IPS-15b (cell line): Measurements from ENCODE around the gene RAD9A.

Source experiments
- H3K27me3 ChIP-seq: one replicate; pipeline ENCODE4 v1.6.1; 2013; ENCODE audit warnings: low read length; ENCODE audit not compliant: control insufficient read depth, insufficient read depth
- H3K36me3 ChIP-seq: one replicate; pipeline ENCODE4 v1.6.1; 2013; ENCODE audit warnings: low read length; ENCODE audit not compliant: control insufficient read depth, insufficient read depth
- H3K4me1 ChIP-seq: one replicate; pipeline ENCODE4 v1.6.1; 2013; ENCODE audit warnings: mild to moderate bottlenecking, low read length; ENCODE audit not compliant: control insufficient read depth, insufficient read depth
- H3K4me3 ChIP-seq: one replicate; pipeline ENCODE4 v1.5.1; 2013; ENCODE audit warnings: low read depth, low read length
- H3K9ac ChIP-seq: one replicate; pipeline ENCODE4 v1.6.1; 2013; ENCODE audit warnings: low read depth, mild to moderate bottlenecking, low read length
- H3K9me3 ChIP-seq: one replicate; pipeline ENCODE4 v1.6.1; 2013; ENCODE audit warnings: mild to moderate bottlenecking, low read length; ENCODE audit not compliant: control insufficient read depth, insufficient read depth

The RAD9A gene

DNA sequence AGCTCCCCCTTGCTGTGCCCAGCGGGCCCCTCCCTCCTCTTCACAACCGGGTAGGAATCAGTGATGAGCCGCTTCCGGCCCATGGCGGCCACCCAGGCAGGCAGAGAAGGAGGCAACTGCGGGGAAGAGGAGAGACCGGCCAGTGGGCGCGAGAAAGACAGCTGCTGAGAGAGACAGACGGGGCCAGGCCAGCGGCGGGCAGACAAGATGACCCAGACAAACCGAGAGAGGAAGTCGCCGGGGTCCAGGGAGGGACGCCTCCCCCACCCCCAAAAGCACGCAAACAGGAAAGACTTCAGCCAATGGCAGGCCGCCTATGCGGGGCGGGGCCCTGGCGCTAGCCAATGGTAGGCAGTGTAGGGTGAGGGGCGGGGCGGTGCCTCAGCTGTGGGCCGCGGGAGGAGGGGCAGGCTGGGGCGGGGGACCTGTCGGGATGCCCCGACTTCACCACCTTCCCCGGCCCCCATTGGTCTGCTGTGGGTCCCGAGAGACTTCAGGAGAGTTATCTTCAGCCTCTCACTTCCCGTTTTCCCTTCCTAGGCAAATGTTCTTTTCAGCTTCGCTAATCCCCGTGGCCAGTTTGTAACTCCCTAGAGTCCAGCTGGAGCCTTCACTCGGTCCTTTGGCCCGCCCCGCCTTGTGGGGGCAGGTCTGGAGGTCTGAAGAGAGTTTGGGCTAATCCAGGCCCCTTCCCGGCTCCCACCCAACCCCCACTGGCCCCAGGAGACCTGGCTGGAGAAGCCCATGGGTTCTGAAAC is 38.3 kb upstream of the RAD9A start, which contains the start of gene POLD4:
Gene POLD4, minus strand, starts transcription at position 230 of the 758 bp plus-strand sequence. Its CDS starts 147 bp downstream, at position 83.
- H3K36me3 ChIP-seq = no peaks in the 10 kb centered on the region
- peaks cover 15% of the 10 kb centered on the region for H3K4me1 ChIP-seq
- H3K9me3 ChIP-seq = no peaks in the 10 kb centered on the region
- peak within 1 kb of the TSS; percentile 78 for H3K4me3 ChIP-seq
- H3K9ac ChIP-seq = peak within 1 kb of the TSS; percentile 65
- H3K27me3 ChIP-seq = peaks cover 5% of the 10 kb centered on the region

DNA sequence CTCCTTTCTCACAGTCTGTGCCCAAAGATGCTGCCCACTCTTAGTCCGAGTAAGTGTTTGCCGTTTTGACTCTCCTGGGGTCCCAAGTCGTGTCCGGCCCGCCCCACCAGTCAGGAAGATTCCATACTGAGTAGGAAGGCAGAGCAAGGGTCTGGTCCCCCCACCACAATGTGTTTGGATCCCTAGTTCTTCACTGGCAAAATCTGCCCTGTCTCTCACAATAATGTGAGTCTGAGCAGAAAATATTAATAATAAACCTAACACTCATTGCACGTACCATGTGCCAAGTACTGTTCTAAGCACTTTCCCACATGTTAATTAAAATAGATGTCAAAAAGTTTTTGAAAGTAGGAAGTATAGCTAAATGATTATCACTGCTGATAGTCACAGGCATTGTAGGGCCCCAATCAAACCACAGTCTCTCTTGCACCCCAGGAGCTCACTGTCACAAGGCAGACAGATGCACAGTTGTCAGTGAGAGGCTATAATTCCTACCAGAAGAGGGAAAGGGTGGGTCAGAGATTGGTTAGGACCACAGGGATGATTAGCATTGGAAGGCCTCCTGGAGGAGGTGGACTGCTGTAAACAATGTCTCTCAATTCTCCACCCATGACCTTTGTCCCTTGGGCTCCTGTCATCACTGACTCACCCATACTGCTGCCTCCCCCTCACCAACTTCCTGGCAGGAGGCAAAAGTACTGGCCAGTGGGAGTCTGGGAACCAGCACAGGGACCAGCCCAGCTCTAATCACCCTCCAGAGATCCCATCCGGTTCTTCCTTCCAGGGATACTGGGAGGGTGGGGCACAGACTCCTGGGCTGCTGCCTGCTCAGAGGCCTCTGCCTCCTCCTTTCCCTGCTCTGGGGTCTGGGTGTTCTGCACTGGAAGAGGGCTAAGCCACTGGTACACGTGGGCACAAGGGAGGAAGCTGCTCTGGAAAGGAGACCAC is 37.4 kb upstream of the RAD9A start:
- Histone ChIP-seq H3K4me1 (peaks cover 15% of the 10 kb centered on the region), H3K9me3 (no peaks in the 10 kb centered on the region), H3K27me3 (peaks cover 5% of the 10 kb centered on the region), H3K36me3 (no peaks in the 10 kb centered on the region), H3K4me3 (peak overlapping the region; percentile 78), H3K9ac (no peak overlapping the region)

DNA sequence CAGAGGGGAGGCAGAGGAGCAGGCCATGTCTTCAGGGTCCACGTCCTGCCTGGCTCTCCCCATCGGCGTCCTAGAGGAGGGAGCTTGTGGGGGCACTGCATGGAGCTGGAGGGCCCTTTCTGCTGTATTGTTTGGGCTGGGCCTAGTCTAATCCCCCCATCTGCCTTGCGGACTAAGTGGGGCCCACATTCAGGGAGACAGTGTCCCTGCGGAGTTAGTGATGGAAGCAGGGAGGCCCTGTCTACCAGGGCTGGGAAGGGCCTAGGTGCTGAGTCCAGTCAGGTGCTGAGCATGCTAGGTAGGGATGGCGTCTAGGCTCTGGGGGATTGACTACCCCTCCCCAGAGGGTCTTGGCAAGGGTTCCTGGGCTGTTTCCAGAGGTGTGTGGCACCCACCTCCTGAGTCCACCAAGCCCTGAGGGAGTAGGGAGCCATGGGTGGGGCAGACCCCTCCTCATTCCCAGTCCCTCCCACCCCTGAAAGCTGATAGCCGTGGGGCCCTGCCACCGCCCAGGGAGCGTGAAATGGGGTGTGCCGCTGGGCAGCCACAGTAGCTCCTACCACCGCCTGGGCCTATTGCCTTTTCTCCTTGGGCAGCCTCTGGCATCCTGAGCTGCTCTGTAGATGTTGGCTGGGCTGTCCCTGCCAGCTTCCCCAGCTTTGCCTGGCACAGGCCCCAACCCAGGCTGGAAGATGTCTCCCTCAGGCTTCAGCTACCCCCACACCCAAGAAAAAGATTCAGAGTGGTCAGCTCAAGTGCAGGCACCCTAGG is 36.6 kb upstream of the RAD9A start:
- Histone ChIP-seq H3K9me3 (no peaks in the 10 kb centered on the region), H3K36me3 (no peaks in the 10 kb centered on the region), H3K9ac (no peak overlapping the region), H3K4me1 (peaks cover 15% of the 10 kb centered on the region), H3K4me3 (no peak overlapping the region), H3K27me3 (peaks cover 5% of the 10 kb centered on the region)

DNA sequence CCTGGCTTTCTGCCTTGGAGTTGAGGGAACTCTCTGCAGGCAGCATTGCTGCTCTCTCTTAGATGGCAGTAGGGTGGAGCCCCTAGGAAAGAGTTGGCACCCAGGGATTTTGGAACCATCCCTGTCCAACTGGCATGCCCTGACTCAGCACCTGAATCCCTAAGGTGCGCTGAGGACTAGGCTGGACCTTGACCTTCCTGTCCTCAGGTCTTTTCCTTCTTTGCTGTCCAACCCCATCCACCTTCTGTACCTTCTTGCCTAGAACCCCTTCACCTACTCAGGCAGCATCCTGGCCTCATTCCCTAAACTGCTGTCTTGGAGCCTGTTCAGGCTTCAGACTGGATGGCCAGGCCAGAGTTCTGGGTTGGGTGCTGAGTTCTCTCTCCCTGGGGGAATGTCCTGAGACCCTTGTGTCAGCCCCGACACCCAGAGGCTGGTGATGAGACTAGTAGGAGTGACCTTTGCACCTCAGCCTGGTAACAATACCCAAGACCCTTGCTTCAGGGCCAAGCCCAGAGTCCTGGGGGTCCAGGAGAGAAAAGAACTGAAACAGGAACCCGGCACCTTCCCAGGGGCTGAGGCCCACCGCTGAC is 35.9 kb upstream of the RAD9A start:
- Histone ChIP-seq H3K4me1 (peaks cover 15% of the 10 kb centered on the region), H3K9ac (no peak overlapping the region), H3K27me3 (peaks cover 5% of the 10 kb centered on the region), H3K4me3 (no peak overlapping the region), H3K9me3 (no peaks in the 10 kb centered on the region), H3K36me3 (no peaks in the 10 kb centered on the region)

DNA sequence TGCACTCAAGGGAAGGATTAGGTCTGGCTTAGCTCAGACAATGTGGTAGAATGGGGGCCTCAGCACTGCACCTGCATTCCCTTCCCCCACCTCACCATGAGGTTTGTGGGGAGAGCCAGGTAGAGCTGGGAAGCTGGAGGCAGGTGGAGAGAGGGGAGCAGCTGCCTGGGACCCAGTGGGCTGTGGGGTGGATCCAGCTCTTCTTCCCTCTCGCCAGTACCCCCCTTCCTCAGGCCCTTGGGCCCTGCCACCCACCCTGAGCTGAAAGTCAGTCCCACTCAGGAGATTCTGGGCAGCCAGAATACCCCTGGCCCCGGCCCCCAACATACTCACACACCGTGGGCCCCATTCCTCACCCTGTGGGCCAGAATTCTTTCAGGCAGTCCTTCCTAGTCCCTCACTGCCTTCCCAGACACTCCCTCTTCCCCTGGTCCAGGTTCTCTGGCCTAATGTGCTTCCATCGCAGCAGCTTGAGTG is 35.4 kb upstream of the RAD9A start:
- Histone ChIP-seq H3K9ac (no peak overlapping the region), H3K4me3 (no peak overlapping the region), H3K4me1 (peaks cover 15% of the 10 kb centered on the region)

DNA sequence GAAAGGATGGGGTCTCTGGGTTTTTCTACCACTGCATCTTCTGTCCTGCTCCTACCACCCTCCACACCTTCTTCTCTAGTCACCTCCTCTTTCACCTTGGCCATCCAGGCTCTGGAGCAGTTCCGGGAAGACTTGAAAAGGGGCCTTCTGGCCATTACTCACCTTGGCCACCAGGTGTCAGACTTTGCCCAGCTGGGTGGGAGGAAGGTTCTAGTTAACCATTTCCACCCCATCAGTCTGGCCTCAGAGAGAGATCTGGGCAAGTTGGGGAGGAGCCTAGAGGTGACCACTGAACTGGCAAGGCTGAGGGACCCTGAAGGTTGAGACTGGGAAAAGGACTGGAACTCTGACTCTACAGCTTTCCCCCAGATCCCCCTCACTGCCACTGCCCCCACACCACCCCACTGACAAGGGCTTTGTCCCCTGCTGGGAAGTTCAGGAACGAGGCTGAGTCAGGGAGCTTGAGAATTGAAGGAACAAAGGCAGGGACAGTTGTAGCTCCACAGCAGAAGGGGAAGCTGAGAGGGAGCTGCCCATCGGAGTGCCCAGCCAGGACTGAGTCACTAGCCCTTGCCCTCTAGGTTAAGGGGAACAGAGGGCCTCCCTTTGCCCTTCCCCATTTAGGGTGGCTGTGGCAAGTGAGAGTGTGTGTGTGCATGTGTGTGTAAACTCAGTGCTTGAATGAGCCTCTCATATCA is 34.8 kb upstream of the RAD9A start:
- Histone ChIP-seq H3K4me3 (no peak overlapping the region), H3K4me1 (peaks cover 15% of the 10 kb centered on the region)

More for the DNA sequence above, 35.4 kb upstream of the RAD9A start:
- H3K36me3 ChIP-seq = no peaks in the 10 kb centered on the region
- no peaks in the 10 kb centered on the region for H3K9me3 ChIP-seq
- peaks cover 5% of the 10 kb centered on the region for H3K27me3 ChIP-seq

DNA sequence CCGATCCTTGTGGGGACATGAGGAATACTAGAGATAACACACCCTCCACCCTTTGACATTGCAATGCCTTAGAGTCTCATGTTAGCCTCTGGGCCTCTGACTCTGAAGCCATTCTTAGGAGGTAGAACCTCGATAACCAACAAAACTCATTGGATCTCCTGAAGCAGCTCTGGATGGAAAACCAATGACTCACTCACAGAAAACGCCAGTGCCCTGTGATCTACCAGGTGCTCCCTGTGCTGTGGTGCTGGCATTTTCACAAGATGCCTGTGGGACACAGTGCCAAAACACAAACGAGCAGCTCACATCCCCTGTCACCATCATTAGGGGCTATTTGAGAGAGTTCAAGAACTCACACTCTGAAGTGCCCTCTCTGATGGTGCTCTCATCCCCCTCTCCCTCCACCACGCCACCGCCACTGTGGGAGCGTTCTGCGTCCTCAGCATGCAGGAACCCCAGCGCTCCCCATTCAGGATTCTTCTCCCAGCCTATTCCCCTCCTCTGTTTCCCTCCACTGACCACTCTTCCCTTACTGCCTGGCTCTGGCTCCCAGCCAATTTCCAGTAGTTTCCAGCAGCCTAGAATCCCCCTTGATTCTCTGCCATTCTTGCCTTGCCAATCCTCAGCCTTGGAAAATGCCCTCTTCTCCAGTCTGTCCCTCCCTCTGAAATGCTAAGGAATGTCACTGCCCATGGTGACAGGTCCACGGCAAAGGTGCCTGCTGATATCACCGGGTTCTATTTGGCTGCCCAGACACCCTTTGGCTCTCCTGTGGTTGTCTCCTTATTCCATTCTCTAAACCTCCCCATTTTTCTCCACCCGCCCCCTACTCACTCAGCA is 33.7 kb upstream of the RAD9A start:
- H3K36me3 ChIP-seq = no peaks in the 10 kb centered on the region
- H3K27me3 ChIP-seq = peaks cover 8% of the 10 kb centered on the region
- H3K4me3 ChIP-seq = no peak overlapping the region
- peaks cover 15% of the 10 kb centered on the region for H3K4me1 ChIP-seq
- no peaks in the 10 kb centered on the region for H3K9me3 ChIP-seq
- no peak overlapping the region for H3K9ac ChIP-seq

More for the DNA sequence above, 34.8 kb upstream of the RAD9A start:
- Histone ChIP-seq H3K27me3 (peaks cover 5% of the 10 kb centered on the region), H3K9ac (no peak overlapping the region), H3K9me3 (no peaks in the 10 kb centered on the region), H3K36me3 (no peaks in the 10 kb centered on the region)

DNA sequence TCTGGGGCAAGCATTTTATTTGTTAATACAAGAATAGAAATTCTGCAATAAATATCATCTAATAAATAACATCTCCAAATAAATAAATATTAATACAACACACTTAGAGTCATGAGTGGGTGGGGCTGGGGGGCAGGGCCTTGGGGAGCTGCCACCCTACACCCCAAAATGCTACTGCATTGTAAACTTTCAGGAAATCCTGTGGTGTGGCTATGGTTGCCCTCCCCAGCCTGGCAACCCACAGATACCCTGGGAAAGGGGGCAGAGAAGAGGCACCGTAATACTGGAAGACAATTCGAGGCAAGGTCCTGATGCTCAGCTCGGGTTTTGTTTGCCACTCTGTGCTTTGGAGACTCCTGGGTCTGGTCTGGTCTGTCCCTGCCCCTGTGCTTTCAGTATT is 27.6 kb upstream of the RAD9A start:
- H3K9me3 ChIP-seq = no peaks in the 10 kb centered on the region
- H3K36me3 ChIP-seq = peaks cover 3% of the 10 kb centered on the region
- no peak overlapping the region for H3K9ac ChIP-seq
- H3K27me3 ChIP-seq = peaks cover 10% of the 10 kb centered on the region
- H3K4me3 ChIP-seq = no peak overlapping the region
- no peaks in the 10 kb centered on the region for H3K4me1 ChIP-seq

DNA sequence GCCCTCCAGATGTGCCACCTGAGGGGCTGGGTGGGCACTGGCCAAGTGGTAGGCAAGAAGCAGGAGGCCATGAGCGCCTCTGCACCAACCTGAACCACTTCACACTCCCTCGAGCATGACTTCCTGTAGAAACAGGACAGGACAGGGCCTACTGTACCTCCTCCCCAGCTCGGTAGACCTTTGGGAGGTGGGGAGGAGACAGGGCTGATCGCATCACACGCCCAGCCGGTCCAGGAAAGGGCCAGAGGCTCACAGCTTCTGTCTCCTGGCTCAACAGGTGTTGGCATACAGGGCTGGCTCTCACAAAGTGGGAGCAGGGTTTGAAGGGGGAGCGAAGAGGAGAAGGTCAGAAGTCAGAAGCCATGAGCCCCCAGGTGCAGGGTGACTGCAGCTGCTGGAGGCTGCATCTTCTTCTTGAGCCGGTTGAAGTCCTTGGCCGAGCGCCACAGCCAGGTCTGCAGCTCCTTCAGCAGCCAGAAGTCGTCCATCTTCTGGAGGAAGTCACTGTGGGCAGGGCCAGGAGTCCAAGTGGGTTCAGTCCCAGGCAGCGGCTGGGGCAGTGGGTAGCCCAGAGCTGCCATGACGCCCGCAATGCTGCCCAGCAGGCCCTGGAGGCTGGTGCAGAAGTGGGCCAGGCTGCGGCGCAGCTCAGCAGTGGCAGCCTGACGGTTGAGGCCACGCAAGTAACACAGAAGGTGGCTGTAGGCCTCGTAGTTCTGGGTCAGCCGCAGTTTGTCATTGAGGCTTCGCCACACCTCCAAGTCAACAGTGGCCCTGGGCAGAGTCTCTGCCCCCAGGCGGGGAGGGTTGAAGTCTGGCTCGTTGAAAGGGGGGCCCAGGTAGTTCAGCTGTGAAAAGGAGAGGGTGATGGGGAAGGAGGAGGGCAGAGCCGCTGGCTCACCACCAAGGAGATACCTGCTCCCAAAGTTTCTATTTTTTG is 26.7 kb upstream of the RAD9A start:
- Histone ChIP-seq H3K9me3 (no peaks in the 10 kb centered on the region), H3K9ac (no peak overlapping the region), H3K36me3 (peaks cover 3% of the 10 kb centered on the region), H3K4me3 (no peak overlapping the region), H3K27me3 (peaks cover 19% of the 10 kb centered on the region), H3K4me1 (peaks cover 2% of the 10 kb centered on the region)
